Liver (tissue), 9 donors: ENCODE results near the gene ANGPTL4. TPM values are rescaled to one million over a fixed set of nuclear protein-coding genes. Genes with fewer than 3 reads are reported as not detected.
A peak's percentile ranks its signal among the peaks of the same experiment; 100 is the strongest.
"Not testable (repeated sequence)": the region's sequence is repeated elsewhere in the genome, so short reads cannot be mapped to it uniquely, and the experiment has no call there.

ENCODE experiments used
- DNase-seq: peaks from one replicate; pipeline ENCODE4 v3.0.0-alpha.2; 2017; ENCODE audit warnings: low spot score
- H3K27ac ChIP-seq, 2 donors: one replicate each; pipeline ENCODE4 v1.7.0; 2013; ENCODE audit warnings: inconsistent platforms in 2 of 2, low read length in 2 of 2, control low read depth in 1 of 2, low read depth in 1 of 2, mild to moderate bottlenecking in 1 of 2
- H3K27me3 ChIP-seq, 4 donors: one replicate each; pipeline versions ENCODE4 v1.6.1 to v1.7.0; 2013; ENCODE audit warnings: low read length in 3 of 4, inconsistent platforms in 1 of 4, mild to moderate bottlenecking in 1 of 4, moderate library complexity in 1 of 4; ENCODE audit not compliant: control insufficient read depth in 4 of 4, insufficient read depth in 4 of 4
- H3K36me3 ChIP-seq, 4 donors: one replicate each; pipeline versions ENCODE4 v1.6.1 to v1.7.0; 2013; ENCODE audit warnings: low read length in 3 of 4, mild to moderate bottlenecking in 3 of 4, low read depth in 1 of 4, moderate library complexity in 1 of 4; ENCODE audit not compliant: control insufficient read depth in 4 of 4, insufficient read depth in 3 of 4
- H3K4me1 ChIP-seq, 4 donors: one replicate each; pipeline versions ENCODE4 v1.6.1 to v1.7.0; 2013; ENCODE audit warnings: low read length in 3 of 4, mild to moderate bottlenecking in 3 of 4, moderate library complexity in 1 of 4; ENCODE audit not compliant: control insufficient read depth in 4 of 4, insufficient read depth in 4 of 4
- H3K4me3 ChIP-seq, 3 donors: one replicate each; pipeline versions ENCODE4 v1.6.1 to v1.7.0; 2013; ENCODE audit warnings: low read length in 3 of 3, control low read depth in 1 of 3, low read depth in 1 of 3, mild to moderate bottlenecking in 1 of 3
- H3K9ac ChIP-seq, 2 donors: one replicate each; pipeline ENCODE4 v1.7.0; 2013; ENCODE audit warnings: low read length in 2 of 2, mild to moderate bottlenecking in 2 of 2, moderate library complexity in 2 of 2, control low read depth in 1 of 2, low read depth in 1 of 2
- H3K9me3 ChIP-seq, 4 donors: one replicate each; pipeline versions ENCODE4 v1.6.1 to v1.7.0; 2013; ENCODE audit warnings: low read length in 3 of 4; ENCODE audit not compliant: control insufficient read depth in 4 of 4
- EGR1 ChIP-seq, 2 donors: IDR thresholded peaks; 2 replicates each; pipeline ENCODE4 v1.6.1; 2016 to 2018; ENCODE audit warnings: antibody characterized with exemption in 2 of 2, low read depth in 2 of 2
- FOXA1 ChIP-seq: IDR thresholded peaks from 2 replicates; pipeline ENCODE4 v1.6.1; 2016; ENCODE audit warnings: antibody characterized with exemption
- FOXA2 ChIP-seq: IDR thresholded peaks from 2 replicates; pipeline ENCODE4 v1.6.1; 2016; ENCODE audit warnings: antibody characterized with exemption
- GABPA ChIP-seq, 2 donors: IDR thresholded peaks in 1 of 2; conservative IDR thresholded peaks in 1 of 2; 2 replicates each; pipeline ENCODE4 v1.6.1; 2016; ENCODE audit warnings: antibody characterized with exemption in 2 of 2, mild to moderate bottlenecking in 1 of 2, moderate library complexity in 1 of 2
- HNF4A ChIP-seq, 2 donors: conservative IDR thresholded peaks; 2 replicates each; pipeline ENCODE4 v1.6.1; 2016; ENCODE audit warnings: antibody characterized with exemption in 2 of 2, mild to moderate bottlenecking in 2 of 2
- HNF4G ChIP-seq: IDR thresholded peaks from 2 replicates; pipeline ENCODE4 v1.6.1; 2016; ENCODE audit warnings: antibody characterized with exemption
- JUND ChIP-seq, 2 donors: IDR thresholded peaks; 2 replicates each; pipeline ENCODE4 v1.6.1; 2016; ENCODE audit warnings: antibody characterized with exemption in 2 of 2
- MAX ChIP-seq: IDR thresholded peaks from 2 replicates; pipeline ENCODE4 v1.6.1; 2016; ENCODE audit warnings: antibody characterized with exemption
- NR2F2 ChIP-seq: IDR thresholded peaks from 2 replicates; pipeline ENCODE4 v1.6.1; 2016; ENCODE audit warnings: antibody characterized with exemption
- RAD21 ChIP-seq, 2 donors: IDR thresholded peaks; 2 replicates each; pipeline ENCODE4 v1.6.1; 2016; ENCODE audit warnings: antibody characterized with exemption in 2 of 2, mild to moderate bottlenecking in 2 of 2
- RXRA ChIP-seq, 2 donors: IDR thresholded peaks; 2 replicates each; pipeline ENCODE4 v1.6.1; 2017 to 2018; ENCODE audit warnings: antibody characterized with exemption in 2 of 2, mild to moderate bottlenecking in 1 of 2
- SP1 ChIP-seq: IDR thresholded peaks from 2 replicates; pipeline ENCODE4 v1.6.1; 2018; ENCODE audit warnings: antibody characterized with exemption, mild to moderate bottlenecking
- TAF1 ChIP-seq: conservative IDR thresholded peaks from 2 replicates; pipeline ENCODE4 v1.6.1; 2016; ENCODE audit warnings: antibody characterized with exemption, mild to moderate bottlenecking
- YY1 ChIP-seq: IDR thresholded peaks from 2 replicates; pipeline ENCODE4 v1.6.1; 2016; ENCODE audit warnings: antibody characterized with exemption, mild to moderate bottlenecking
- WGBS: extraction: QIAGEN DNeasy Blood & Tissue Kit; methylation state at CpG from one replicate; pipeline ENCODE4 v1.1.7; 2013; 5-methylcytosine and 5-hydroxymethylcytosine counted together
- polyA plus RNA-seq, 2 donors: library from polyadenylated mRNA; stranded (reverse) in 1 of 2; unstranded in 1 of 2; fragments of 200-250 nt in 1 of 2; fragments of >200 nt in 1 of 2; fragmentation: Nextera tagmentation in 1 of 2; extraction: Ambion mirVana in 1 of 2; gene quantifications; one replicate each; pipeline versions ENCODE4 v1.2.1 to v1.2.3, GENCODE V29; 2013 to 2015
- total RNA-seq, 2 donors: library from RNA; depleted of rRNA; stranded (reverse); fragments of >200 nt; gene quantifications; one replicate each; pipeline ENCODE4 v1.2.3, GENCODE V29; 2014
- TF ChIP-seq, protein P1 (sequence below): IDR thresholded peaks from 2 replicates; pipeline ENCODE4 v1.6.1; 2016; ENCODE audit warnings: antibody characterized with exemption
- TF ChIP-seq, protein P2 (sequence below): IDR thresholded peaks from 2 replicates; pipeline ENCODE4 v1.6.1; 2016; ENCODE audit warnings: antibody characterized with exemption, mild to moderate bottlenecking
- TF ChIP-seq, protein P3 (sequence below): fragments of 150-350 bp; IDR thresholded peaks from 2 replicates; pipeline ENCODE4 v1.5.1; 2017; ENCODE audit warnings: improper control_type of control experiment, low read depth, low read length; ENCODE audit not compliant: missing input control
- TF ChIP-seq, protein P4 (sequence below): IDR thresholded peaks from 2 replicates; pipeline ENCODE4 v1.6.1; 2016; ENCODE audit warnings: antibody characterized with exemption
- donor health status: healthy.
- donor health status: healthy.
- donor health status: healthy.
- donor health status: healthy.
- donor health status: healthy.

The ANGPTL4 gene
- total and polyA plus RNA-seq, 4 donors: 0.65 to 144 (median 71.6) TPM

GRCh38 chr19:8352134-8352827 lies 11.7 kb upstream of the ANGPTL4 start:
- no peak for TF ChIP-seq GABPA (IDR thresholded peaks at IDR 0.05 in 1 of 2, conservative IDR thresholded peaks at IDR 0.05 in 1 of 2)
- TF ChIP-seq RAD21 (IDR thresholded peaks at IDR 0.05): no peak
- TF ChIP-seq JUND (IDR thresholded peaks at IDR 0.05): no peak
- TF ChIP-seq EGR1 (IDR thresholded peaks at IDR 0.05; ENCODE audit: low read depth in 2 of 2): no peak
- TF ChIP-seq TAF1: no peak
- Histone ChIP-seq H3K27ac (no peak overlapping the region), H3K9me3 (no peaks in the 10 kb centered on the region), H3K9ac (no peak overlapping the region), H3K4me1 (peaks cover 2 to 29% (median 7%) of the 10 kb centered on the region in 4 donors), H3K27me3 (no peaks in the 10 kb centered on the region), H3K4me3 (no peak overlapping the region), H3K36me3 (no peaks in the 10 kb centered on the region)
- DNase-seq: no peak
- 71% methylated on average over 10 of the region's 10 CpGs for WGBS

GRCh38 chr19:8352845-8353244 lies 11.1 kb upstream of the ANGPTL4 start:
- H3K36me3 ChIP-seq, H3K27ac ChIP-seq, H3K4me3 ChIP-seq, H3K27me3 ChIP-seq, H3K9ac ChIP-seq, H3K9me3 ChIP-seq, DNase-seq: not testable (repeated sequence)
- 80% methylated on average over 5 of the region's 5 CpGs for WGBS
- peaks cover 2 to 31% (median 7%) of the 10 kb centered on the region in 4 donors for H3K4me1 ChIP-seq

- Histone ChIP-seq H3K9me3 (no peaks in the 10 kb centered on the region), H3K9ac (no peak overlapping the region), H3K36me3 (no peaks in the 10 kb centered on the region), H3K4me3 (no peak overlapping the region), H3K27ac (peak overlapping the region; percentile 17 to 72), H3K4me1 (peaks cover 4 to 35% (median 10%) of the 10 kb centered on the region in 4 donors), H3K27me3 (no peaks in the 10 kb centered on the region)
- TF ChIP-seq MAX: no peak
- TF ChIP-seq, protein P1, sequence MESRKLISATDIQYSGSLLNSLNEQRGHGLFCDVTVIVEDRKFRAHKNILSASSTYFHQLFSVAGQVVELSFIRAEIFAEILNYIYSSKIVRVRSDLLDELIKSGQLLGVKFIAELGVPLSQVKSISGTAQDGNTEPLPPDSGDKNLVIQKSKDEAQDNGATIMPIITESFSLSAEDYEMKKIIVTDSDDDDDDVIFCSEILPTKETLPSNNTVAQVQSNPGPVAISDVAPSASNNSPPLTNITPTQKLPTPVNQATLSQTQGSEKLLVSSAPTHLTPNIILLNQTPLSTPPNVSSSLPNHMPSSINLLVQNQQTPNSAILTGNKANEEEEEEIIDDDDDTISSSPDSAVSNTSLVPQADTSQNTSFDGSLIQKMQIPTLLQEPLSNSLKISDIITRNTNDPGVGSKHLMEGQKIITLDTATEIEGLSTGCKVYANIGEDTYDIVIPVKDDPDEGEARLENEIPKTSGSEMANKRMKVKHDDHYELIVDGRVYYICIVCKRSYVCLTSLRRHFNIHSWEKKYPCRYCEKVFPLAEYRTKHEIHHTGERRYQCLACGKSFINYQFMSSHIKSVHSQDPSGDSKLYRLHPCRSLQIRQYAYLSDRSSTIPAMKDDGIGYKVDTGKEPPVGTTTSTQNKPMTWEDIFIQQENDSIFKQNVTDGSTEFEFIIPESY: no peak
- peak in 1 of 2 donors; percentile 14 for TF ChIP-seq EGR1 (IDR thresholded peaks at IDR 0.05; ENCODE audit: low read depth in 2 of 2)
- TF ChIP-seq, protein P2, sequence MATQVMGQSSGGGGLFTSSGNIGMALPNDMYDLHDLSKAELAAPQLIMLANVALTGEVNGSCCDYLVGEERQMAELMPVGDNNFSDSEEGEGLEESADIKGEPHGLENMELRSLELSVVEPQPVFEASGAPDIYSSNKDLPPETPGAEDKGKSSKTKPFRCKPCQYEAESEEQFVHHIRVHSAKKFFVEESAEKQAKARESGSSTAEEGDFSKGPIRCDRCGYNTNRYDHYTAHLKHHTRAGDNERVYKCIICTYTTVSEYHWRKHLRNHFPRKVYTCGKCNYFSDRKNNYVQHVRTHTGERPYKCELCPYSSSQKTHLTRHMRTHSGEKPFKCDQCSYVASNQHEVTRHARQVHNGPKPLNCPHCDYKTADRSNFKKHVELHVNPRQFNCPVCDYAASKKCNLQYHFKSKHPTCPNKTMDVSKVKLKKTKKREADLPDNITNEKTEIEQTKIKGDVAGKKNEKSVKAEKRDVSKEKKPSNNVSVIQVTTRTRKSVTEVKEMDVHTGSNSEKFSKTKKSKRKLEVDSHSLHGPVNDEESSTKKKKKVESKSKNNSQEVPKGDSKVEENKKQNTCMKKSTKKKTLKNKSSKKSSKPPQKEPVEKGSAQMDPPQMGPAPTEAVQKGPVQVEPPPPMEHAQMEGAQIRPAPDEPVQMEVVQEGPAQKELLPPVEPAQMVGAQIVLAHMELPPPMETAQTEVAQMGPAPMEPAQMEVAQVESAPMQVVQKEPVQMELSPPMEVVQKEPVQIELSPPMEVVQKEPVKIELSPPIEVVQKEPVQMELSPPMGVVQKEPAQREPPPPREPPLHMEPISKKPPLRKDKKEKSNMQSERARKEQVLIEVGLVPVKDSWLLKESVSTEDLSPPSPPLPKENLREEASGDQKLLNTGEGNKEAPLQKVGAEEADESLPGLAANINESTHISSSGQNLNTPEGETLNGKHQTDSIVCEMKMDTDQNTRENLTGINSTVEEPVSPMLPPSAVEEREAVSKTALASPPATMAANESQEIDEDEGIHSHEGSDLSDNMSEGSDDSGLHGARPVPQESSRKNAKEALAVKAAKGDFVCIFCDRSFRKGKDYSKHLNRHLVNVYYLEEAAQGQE: no peak
- TF ChIP-seq SP1: peak; percentile 48
- no peak for TF ChIP-seq GABPA (IDR thresholded peaks at IDR 0.05 in 1 of 2, conservative IDR thresholded peaks at IDR 0.05 in 1 of 2)
- no peak for TF ChIP-seq FOXA1
- peak; percentile 59 to 80 for TF ChIP-seq RXRA (IDR thresholded peaks at IDR 0.05)
- no peak for TF ChIP-seq YY1
- TF ChIP-seq NR2F2: peak; percentile 99
- peak in 1 of 2 donors; percentile 35 for TF ChIP-seq HNF4A (conservative IDR thresholded peaks at IDR 0.05)
- TF ChIP-seq RAD21 (IDR thresholded peaks at IDR 0.05): peak; percentile 28 to 44
- TF ChIP-seq, protein P3, sequence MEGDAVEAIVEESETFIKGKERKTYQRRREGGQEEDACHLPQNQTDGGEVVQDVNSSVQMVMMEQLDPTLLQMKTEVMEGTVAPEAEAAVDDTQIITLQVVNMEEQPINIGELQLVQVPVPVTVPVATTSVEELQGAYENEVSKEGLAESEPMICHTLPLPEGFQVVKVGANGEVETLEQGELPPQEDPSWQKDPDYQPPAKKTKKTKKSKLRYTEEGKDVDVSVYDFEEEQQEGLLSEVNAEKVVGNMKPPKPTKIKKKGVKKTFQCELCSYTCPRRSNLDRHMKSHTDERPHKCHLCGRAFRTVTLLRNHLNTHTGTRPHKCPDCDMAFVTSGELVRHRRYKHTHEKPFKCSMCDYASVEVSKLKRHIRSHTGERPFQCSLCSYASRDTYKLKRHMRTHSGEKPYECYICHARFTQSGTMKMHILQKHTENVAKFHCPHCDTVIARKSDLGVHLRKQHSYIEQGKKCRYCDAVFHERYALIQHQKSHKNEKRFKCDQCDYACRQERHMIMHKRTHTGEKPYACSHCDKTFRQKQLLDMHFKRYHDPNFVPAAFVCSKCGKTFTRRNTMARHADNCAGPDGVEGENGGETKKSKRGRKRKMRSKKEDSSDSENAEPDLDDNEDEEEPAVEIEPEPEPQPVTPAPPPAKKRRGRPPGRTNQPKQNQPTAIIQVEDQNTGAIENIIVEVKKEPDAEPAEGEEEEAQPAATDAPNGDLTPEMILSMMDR: no peak
- TF ChIP-seq, protein P4, sequence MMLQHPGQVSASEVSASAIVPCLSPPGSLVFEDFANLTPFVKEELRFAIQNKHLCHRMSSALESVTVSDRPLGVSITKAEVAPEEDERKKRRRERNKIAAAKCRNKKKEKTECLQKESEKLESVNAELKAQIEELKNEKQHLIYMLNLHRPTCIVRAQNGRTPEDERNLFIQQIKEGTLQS: no peak
- TF ChIP-seq TAF1: no peak
- peak; percentile 80 to 91 for TF ChIP-seq JUND (IDR thresholded peaks at IDR 0.05)
- no peak for TF ChIP-seq HNF4G
- no peak for TF ChIP-seq FOXA2
- WGBS: 70% methylated on average over 6 of the region's 6 CpGs
- DNase-seq: no peak
Measured at GRCh38 chr19:8355631-8356402, 8.1 kb upstream of the ANGPTL4 start.
